Stimulated activated naive CD4-positive, alpha-beta T cell (primary cell): ENCODE measurements around the gene RTP2.

ENCODE experiments used
- DNase-seq, 6 experiments: peaks; one replicate each; lab custom pipeline; 2025; lab: John Stamatoyannopoulos, UW

The RTP2 gene, protein sequence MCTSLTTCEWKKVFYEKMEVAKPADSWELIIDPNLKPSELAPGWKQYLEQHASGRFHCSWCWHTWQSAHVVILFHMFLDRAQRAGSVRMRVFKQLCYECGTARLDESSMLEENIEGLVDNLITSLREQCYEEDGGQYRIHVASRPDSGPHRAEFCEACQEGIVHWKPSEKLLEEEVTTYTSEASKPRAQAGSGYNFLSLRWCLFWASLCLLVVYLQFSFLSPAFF

DNA sequence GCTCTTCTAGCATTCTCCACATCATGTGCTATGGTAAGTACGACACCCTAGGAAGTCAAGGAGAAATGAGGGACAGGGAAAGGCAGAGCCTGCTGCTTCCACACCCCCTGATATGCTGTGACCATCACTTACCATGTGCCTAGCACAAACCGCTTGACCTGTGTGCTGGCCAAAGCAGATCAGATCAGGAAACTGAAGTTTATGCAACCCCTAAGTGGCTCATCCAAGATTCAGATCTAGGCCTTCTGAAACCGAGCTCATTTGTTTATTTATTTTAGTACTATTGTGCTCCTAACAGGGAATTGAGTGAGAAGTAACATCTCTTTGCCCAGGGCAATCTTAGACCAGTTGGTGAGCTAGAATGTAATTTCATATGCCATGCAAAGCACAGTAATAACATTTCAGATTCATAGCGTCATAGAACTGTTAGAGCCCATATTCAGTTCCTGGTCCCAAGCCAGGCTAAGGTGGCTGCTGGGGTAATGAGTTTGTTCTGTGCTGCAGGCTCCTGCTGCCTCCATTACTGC is at the start of gene RTP2:
Gene RTP2 (minus strand): TSS at position 51 of the 527 bp plus-strand sequence. CDS start 429 bp downstream, outside the sequence.
- no peak for DNase-seq

DNA sequence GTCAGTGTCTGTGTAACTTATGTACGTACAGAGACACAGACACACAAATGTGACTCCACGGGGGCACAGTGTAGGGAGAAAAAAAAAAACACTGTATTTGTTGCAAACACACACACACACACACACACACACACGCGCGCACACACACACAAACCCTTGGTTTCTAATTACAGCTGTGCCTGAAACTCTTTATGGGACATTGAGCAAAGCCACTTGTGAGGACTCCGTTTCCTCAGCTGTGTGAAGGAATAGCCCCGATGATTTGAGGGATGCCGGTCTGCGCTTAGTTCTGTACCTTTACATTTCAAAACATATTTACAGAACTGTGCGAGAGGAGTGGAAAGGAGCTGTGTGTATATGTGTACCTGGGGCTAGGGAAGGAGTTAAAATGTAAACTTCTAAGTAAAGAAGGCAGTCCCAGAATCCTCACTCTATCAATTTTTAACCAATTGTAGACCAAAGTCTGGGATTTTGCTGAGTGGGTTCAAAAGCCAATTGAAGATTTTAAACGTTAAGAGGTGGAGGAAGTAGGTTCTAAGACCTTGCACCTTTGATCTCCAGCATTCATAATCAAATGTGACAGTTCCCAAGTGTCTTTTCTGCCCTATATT is 48.3 kb upstream of the RTP2 start:
- DNase-seq = no peak

DNA sequence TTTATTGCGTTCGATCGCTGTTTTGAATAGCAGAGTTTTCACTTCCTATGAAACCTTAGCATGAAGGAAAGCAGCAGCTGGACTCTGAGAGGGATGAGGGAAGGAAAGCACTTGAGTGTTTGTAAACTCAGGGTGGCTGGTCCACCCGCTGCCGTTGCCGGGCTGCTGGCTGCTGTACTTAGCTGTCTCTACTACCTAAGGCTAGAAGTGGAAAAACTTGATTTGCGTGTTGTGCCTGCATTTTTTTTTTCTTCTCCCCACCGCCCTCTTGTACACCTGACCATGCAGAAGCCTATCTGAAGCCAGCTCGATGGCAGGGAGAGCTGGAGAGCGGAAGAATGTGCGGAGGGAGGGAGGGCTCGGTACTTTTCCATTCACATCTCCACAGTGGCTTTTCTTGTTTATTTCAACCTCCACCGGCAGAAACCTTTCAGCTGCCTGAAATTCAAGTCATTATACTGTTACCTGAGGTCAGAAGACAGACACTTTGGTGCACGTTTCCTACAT is 47.7 kb upstream of the RTP2 start:
- no peak for DNase-seq

DNA sequence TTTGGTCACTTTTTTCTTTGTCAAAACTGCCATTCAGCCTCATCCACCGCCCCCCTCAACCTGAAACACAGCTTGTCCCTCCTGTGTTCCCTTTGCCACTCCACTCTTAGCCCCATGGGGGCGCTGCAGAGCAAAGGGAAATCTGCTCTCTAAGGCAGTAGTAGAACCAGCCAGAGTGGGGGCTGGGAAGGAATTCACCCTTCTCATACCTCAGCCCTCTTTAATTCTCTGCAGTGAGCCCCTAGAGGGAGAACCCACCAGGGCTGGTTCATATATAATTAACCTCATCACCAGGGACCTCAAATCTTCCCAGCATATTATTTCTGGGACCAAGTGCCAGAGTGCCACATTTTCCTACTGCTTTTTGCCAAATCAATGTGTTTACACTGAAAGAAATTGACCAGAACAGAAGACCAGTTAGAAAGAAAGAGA is 45.7 kb upstream of the RTP2 start:
- peak; percentile 73 to 88 (median 82) for DNase-seq

DNA sequence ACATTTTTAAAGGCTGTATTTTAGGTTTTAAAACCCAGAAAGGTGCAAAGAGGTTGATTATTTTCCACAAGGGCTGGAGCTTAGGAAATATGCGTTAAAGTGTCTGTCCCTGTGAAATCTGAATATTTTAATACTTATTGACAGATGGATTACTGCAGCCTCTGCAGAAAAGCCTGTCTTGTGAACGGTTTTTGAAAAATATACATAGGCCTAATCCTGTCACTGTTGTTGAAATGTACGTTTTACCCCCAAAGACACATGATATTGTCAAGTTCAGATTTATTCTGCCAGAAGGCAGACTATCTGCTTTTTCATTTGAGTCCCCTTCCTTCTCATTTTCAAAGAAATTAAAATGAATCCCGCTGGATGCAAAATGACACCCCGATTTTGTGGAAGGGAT is 45.1 kb upstream of the RTP2 start:
- no peak for DNase-seq

DNA sequence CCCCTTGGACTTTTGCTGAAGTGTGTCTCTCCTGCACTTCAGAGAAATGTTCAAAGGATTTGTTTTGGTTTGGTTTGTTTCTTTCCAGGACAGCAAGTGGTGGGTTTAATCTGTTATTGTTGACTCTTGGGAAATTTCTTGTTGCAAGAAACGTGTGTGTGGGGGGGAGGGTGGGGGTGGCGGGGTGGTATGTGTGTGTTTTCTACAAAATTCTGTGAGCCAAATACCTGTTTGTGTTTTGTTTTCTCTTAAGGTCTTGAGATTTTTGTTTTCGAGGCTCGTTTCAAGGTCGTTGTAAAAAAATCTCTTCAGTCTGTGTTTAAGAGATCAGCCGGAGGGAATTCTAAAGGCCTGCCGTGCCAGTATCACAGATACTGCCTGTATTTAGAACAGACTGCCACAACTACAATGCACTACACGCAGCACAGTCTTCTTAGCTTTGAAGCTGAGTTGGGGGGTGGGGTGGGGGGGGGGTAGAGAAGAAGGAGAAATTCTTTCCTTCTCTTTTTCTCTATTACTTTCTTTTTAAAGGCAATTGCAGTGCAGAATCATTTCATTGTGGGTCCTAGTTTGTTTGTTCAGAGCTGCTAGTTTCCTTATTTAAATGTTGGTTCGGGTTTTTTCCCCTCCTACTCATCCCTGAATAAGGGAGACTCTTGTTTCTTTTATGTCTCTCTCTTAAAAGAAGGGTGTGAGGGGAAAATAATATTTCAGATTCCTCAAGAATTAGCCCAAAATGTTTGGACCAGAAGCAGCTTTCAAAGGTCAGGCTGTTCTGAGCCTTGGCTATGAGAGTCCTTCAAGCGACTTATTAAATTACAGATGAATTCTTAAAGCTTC is 44.3 kb upstream of the RTP2 start:
- peak in 4 of 6 experiments; percentile 2 to 37 (median 22) for DNase-seq

DNA sequence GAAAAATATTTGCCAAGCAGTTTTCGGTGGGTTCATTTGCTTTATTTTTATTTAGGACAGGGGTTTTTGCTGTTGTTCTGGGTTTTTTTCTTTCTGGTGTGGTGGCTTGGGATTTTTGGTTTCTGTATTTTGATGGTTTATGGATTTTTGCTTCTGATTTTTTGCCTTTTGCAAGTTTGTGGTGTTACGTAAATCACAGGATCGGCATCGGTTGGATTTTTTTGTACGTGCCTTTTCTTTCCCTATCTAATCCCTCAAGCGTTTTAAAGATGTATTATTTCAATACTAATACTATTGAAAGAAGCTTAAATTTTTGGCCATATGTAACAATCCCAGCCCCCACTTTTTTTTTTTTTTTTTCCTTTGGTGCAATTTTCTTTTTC is 43.7 kb upstream of the RTP2 start:
- DNase-seq = no peak

DNA sequence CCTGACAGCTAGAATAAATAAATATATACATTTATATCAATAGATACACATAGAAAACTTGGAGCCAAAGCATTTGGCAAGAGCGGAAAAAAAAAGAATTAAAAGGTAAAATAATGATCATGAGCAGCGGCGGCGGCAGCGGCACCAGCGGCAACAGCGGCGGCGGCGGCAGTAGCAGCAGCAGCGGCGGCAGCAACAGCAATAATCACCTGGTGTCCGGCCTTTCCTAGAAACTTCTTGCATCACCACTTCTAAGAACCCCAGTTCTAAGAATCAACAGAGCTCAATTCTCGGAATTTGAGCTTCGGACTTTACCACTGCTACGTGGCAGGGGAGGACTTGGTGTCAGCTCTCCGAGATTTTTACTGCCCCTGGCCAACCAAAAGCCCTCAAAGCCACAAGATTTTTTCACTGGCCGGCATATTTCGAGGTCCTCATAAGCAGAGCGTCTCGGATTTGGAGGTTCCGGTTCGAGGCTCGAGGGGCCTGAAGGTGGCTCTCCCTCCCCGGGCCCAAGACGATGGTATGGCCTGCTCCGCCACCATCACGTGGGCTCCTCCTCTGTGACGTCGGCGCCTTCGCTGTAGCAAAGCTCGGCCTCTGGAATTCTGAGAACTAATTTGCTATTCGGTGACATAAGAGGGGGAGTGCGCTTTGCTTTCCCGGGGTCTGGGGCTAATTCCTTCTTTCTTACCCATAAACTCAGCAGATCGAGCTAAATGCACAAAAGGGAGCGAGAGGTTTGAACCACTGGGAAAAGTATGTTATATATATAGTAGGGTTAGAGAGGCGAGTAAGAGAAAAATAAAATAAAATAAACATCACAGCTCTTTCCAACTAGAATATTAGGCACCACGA is 43.1 kb upstream of the RTP2 start, which contains the start of gene BCL6:
Gene BCL6 (minus strand): TSS at position 268 of the 858 bp plus-strand sequence. CDS start 11,775 bp downstream, outside the sequence.
- DNase-seq = peak; percentile 85 to 97 (median 90)

DNA sequence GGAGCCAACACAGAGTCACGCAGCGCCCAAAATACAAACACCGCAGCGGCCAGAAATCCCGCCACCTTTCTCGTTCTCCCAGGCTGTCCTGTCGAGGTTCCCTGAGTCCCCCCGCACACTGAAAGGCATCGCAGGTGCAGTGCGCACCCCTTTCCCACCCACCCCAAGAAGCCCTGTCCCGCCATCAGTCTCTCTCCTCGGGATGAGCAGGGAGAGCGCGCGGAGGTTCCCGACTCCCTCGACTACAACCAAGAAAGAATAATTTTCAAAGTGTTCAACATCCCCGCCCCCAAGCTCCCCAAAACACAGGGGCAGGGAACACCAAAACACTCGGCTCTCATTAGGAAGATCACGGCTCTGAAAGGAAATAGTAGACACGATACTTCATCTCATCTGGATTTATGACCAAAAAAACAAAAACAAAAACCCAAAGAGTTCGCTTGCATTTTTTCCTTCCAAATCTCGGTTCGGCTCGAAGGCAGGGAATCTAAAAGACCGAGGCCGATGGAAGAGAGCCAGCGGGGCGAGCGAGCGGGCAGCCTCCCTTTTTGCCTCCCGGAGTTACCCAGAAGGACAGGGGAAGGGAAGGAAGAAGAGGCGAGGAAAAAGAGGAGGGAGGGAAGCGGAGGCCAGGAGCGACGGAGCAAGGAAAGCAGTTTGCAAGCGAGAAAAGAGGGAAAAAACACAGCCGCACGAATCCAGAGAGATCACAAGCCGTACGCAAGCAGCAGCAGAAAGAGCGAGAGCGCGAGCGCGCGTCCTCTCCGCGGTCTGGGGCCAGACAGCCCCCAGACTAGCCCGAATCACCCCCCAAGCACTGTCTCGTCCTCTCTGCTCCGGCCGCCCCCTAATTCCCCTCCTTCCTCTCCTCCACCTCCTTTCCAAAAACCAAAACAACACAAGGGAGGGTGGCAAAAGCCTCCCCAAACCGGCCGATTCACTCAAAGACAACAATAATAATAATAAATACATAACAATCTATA is 42.1 kb upstream of the RTP2 start:
- DNase-seq = peak; percentile 34 to 63 (median 46)

DNA sequence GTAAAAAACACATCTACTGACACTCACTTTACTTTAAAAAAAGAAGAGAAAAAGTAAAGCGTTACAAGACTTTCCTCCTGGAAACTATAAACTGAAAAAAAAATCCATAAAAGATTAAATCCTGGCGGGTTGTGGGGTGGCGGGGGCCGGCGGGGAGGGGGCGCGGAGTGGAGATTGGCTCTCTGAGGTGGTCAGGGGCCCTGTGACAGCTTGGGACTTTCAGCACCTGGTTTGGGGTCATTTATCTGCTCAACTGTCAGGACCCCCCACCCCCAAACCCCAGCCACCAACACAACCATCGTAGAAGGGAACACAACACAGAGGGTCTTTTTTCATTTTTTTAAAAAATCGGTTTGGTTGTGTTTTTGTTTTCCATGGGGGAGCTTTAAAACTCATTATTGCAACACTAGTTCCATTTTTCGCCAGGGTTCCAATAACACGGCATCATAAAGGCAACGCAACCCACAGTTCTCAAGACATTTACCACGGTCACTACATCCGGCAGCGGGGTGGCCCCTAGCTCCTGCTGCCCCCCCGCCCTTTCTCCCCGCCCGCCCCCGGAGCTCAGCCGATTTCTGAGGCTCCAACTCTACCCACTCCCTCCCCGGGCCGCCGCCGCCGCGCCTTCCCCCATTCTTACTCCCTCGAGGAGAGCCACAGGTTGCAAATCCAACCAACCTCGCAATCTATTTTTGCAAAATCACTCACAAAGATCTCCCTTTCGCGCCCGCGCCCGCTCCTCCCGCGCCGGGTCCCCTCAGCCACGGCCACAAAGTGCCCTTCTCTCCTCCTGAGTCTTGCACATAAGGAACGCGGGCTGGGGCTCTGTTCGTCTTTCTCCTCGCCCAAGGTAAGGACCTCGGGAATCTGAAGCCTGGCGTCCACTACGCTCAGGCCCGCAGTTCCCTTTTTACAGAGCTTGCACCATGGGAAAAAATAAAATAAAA is 41.1 kb upstream of the RTP2 start:
- peak in 5 of 6 experiments; percentile 4 to 36 (median 26) for DNase-seq

DNA sequence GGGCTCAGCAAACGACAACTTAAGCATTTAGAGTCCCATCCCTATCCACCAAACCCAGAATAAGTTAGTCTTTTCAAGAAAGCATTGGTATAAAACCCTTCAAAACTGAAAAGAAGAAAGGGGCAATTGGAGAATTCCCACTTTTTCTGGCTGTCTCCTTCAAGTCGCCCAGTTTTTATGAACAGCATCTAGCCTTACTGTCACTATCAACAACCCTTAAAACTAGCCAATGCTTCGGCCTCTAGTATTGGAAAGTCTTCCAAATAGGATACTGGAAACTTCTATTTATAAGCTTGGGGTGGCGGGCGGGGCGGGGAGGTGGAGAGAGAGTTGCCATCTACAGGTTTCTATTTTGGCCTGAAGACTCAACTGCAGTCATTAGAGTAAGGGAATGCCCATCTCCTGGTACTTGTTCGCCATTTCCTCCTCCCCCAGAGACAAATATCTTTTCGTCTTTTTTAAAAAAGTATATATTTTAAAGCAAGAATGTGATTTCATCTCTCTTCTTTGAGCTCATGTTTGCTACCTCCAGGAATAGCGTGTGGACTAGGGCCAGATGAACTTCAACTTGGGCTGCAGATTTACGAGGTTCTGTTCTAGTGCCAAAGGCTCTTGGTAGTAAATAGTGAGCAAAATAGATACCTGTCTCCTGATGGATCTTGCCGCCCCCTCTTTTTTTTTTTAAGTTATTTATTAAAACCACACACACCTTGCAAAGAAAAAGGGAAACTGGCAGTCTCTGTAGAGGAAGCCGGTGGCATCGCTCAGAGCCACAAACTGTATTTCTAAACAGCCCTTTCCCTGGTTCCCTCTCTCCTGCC is 40.2 kb upstream of the RTP2 start:
- peak; percentile 4 to 47 (median 16) for DNase-seq

DNA sequence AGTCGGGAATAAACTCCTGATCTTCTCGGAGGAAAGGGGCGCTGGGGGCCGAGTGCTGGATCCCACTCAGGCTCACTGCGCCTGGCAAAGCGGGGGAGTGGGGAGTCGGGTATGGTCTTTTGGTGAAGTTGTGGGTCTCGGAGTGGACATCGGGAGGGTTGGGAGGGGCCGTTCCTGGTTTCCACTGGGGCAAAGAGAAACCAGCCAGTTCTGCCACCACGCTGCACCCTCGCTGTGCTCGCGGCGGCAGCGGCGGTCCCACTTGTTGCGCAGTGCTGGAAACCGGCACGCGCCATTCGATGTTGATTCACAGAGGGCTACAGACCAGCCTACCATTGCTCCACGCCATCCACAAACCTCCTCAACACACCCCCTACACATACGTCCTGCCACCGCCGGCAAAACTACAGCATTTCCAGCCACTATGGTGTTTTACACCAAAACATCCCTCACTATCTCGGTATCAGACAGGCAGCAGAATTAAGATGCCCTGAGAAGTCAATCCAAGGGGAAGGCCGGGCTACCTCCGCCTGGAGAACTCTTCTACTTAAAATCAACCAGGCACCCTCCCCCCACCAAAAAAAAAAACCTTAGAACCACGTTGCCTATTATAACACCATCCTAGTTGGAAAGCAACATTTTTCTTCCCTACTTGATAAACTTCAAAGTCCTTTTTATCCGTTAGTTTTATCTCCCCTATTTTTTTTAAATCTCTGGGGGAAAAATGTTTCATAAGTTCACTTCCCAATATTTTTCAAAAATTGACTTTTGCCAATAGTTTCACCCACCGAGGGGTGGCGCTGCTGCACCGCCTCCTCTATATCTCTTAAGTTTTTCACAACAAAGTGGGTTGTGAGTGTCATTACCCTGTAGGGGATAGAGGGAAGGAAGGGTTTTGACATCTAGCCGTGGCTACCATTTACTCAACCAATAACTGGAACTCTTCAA is 39.3 kb upstream of the RTP2 start:
- peak; percentile 46 to 78 (median 61) for DNase-seq

DNA sequence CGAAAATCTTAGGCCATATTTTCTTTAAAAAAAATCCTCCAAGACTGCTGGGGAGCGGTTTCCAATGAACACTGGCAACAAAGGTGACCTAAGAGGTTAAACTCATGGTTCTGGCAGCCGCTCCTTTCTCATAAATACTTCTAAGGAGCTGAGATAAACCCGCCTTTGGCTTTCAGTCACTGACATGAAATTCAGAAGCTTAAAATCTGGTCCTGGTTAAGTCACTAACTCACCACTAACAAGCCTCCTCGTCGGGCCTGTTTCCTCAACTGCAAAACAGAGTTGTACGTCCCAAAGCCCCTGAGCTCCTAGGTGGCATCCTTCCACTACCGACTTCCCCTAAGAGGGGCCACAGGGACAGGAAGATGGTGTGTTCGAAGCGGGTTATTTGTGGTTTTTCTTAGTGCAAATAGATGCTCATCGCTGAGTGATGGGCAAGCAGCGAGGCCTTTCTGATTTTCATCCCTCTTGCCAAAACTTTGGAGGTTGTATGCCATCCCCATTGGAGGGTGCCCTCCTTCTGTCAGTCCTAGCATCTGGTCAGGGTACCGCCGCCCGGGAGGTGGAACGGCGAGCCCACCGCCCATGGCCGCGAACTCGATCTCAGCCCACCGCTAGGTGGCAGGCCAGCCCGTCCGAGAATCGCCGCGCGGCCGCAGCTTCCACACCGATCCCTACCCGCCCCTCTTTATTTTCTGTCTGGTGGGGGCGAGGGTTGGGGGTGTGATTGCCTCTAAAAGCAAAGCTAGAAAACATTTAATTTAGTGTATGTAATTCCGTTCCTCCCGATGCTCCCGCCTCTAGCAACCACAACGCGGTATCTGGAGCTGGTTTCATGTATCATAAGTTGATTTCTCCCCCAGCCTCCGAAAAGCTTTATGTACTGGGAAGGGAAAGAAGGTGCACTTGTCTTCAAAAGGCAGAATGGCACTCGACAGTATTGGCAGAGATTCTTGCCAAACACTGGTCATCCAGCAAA is 38.4 kb upstream of the RTP2 start:
- DNase-seq = peak; percentile 36 to 75 (median 56)

DNA sequence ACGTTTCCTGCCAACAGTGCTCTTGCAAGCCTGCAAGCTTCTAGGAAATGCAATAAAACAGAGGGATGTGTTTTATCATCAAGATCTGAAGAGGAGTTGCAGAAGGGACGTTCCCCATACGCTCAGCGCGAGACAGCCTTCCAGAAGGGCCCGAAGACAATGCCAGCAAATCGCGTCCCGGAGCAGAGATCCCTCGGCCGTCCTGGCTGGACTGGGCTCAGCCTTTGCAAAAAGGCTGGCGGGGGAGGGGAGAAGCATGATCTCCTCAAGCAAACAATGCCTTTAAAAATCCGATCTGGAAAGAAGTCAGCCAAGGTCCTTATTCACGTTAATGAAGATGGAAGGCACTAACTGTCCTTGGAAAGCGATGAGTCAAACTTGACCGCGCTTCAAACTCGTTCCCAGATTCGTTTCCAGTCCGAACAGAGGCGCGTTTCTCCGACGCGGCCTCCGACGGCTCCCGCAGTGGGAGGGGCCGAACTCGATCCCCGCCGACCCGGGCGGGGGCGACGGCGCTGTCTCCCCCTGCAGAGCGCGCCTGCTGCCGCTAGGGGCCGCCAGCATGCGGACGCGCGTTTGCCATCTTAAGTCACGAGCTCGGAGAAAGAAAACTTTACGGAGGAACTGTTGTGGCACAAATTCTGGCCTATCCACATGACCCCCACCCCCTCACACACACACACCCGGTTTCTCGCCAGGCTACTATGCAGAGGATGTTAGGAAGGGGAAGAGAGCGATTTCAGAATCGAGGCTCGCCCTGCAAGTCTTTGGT is 37.4 kb upstream of the RTP2 start:
- peak; percentile 49 to 80 (median 69) for DNase-seq

DNA sequence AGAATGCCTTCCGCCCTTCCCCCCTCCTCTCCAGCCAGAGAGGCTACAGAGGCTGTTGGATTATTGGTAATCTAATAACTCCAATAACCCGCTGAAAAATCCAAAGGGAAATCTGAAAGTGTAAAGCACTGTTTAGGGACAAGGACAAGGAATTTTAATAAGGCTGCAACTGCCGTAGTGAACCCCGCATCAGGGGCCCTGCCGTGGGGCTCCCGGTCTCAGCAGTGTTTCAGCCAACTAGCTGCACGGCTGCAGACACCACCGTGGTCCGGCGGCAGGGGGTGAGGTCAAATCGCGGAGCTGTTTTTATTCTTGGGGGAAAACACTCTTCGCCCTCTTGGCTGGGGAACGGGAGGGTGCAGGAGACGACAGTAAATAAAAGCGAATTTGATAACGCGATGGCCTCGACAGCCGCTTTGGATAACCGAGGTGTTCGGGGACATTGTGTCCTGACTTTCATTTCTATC is 36.8 kb upstream of the RTP2 start:
- peak in 1 of 6 experiments; percentile 51 for DNase-seq
